Panc1 (cell line): ENCODE measurements around the gene NPHP4.

ENCODE experiments used
- CTCF ChIP-seq: fragments of 450-650 bp; IDR thresholded peaks from 2 replicates; pipeline ENCODE4 v1.5.1; 2017; ENCODE audit warnings: mild to moderate bottlenecking
- POLR2AphosphoS5 ChIP-seq: IDR thresholded peaks from 2 replicates; pipeline ENCODE4 v1.6.1; 2012; ENCODE audit warnings: mild to moderate bottlenecking, low read depth, low read length, moderate library complexity
- TF ChIP-seq, protein P1 (sequence below), 2 experiments: IDR thresholded peaks; 2 replicates each; pipeline ENCODE4 v1.6.1; 2011 to 2012; ENCODE audit warnings: low read depth in 2 of 2, control low read depth in 1 of 2, low read length in 1 of 2, mild to moderate bottlenecking in 1 of 2, moderate library complexity in 1 of 2; ENCODE audit not compliant: insufficient read depth in 1 of 2

DNA sequence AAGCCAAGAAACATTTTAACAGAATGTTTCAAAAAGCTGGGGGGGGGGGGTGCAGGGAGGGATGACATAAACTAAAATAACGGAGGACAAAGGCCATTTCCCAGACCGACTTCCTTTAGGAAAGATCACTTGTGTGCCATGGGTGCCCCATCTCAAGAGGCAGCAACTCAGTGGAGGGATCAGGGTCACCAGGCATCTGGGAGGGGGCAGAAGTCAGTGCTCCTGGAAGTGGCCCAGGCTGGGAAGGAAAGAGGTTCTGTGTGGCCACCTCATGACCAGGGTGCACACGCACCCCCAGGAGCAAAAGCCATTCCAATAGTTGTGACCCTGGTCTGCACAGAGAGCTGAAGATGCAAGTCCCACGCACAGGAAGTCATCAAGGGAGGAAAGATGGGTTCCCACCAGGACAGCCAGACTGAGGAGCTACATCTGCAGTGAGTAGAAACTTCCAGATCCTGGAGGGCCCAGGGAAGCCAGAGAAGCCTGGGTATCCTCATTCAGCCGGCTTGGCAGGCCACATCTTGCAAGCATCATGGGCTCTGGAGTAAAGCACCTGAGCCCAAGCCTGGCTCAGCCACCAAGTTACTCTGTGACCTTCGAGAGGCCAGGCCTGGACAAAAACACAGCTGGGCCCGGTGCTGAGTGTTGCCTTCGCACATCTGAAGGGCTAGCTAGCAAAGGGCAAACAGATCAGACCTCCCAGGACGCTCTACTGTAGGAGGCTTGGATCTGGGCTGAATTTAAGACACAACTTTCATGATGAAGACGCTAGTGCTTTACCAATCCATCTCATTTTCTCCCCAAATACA, 36.0 kb downstream of the NPHP4 start:
- TF ChIP-seq CTCF (no peak), POLR2AphosphoS5 (no peak)
- TF ChIP-seq, protein P1, sequence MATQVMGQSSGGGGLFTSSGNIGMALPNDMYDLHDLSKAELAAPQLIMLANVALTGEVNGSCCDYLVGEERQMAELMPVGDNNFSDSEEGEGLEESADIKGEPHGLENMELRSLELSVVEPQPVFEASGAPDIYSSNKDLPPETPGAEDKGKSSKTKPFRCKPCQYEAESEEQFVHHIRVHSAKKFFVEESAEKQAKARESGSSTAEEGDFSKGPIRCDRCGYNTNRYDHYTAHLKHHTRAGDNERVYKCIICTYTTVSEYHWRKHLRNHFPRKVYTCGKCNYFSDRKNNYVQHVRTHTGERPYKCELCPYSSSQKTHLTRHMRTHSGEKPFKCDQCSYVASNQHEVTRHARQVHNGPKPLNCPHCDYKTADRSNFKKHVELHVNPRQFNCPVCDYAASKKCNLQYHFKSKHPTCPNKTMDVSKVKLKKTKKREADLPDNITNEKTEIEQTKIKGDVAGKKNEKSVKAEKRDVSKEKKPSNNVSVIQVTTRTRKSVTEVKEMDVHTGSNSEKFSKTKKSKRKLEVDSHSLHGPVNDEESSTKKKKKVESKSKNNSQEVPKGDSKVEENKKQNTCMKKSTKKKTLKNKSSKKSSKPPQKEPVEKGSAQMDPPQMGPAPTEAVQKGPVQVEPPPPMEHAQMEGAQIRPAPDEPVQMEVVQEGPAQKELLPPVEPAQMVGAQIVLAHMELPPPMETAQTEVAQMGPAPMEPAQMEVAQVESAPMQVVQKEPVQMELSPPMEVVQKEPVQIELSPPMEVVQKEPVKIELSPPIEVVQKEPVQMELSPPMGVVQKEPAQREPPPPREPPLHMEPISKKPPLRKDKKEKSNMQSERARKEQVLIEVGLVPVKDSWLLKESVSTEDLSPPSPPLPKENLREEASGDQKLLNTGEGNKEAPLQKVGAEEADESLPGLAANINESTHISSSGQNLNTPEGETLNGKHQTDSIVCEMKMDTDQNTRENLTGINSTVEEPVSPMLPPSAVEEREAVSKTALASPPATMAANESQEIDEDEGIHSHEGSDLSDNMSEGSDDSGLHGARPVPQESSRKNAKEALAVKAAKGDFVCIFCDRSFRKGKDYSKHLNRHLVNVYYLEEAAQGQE (IDR thresholded peaks at IDR 0.05; ENCODE audit: insufficient read depth in 1 of 2, low read depth in 2 of 2, low read length in 1 of 2) = no peak
